Mesodermal cell (in vitro differentiated cells): ENCODE data around the gene TRAF1.
A peak's percentile ranks its signal among the peaks of the same experiment; 100 is the strongest.

Experiments
- H3K27ac ChIP-seq: 2 replicates; pipeline ENCODE4 v1.7.0; 2013; ENCODE audit warnings: mild to moderate bottlenecking, low read depth, low read length, moderate library complexity; ENCODE audit not compliant: severe bottlenecking
- H3K36me3 ChIP-seq: 2 replicates; pipeline ENCODE4 v1.7.1; 2013; ENCODE audit warnings: mild to moderate bottlenecking, low read length, moderate library complexity; ENCODE audit not compliant: control insufficient read depth, insufficient read depth
- H3K4me1 ChIP-seq: one replicate; pipeline ENCODE4 v1.7.1; 2013; ENCODE audit warnings: mild to moderate bottlenecking, low read length; ENCODE audit not compliant: insufficient read depth, control insufficient read depth, poor library complexity, severe bottlenecking
- H3K4me3 ChIP-seq: 2 replicates; pipeline ENCODE4 v1.7.0; 2013; ENCODE audit warnings: low read length, control low read depth, mild to moderate bottlenecking; ENCODE audit not compliant: insufficient read depth, poor library complexity, severe bottlenecking; ENCODE audit errors: extremely low read depth
- H3K9me3 ChIP-seq: 2 replicates; pipeline ENCODE4 v1.7.1; 2013; ENCODE audit warnings: mild to moderate bottlenecking, low read length, moderate library complexity; ENCODE audit not compliant: control insufficient read depth
- WGBS, 2 experiments: methylation state at CpG; one replicate each; pipeline ENCODE4 v1.1.5; 2013; ENCODE audit warnings: missing lambda C conversion rate in 2 of 2; ENCODE audit not compliant: insufficient coverage in 2 of 2; 5-methylcytosine and 5-hydroxymethylcytosine counted together

The TRAF1 gene

GRCh38 chr9:120951960-120952618 is 25.5 kb upstream of the TRAF1 start:
- Histone ChIP-seq H3K9me3 (peaks cover 4% of the 10 kb centered on the region), H3K4me3 (no peak overlapping the region), H3K36me3 (no peaks in the 10 kb centered on the region), H3K27ac (no peak overlapping the region), H3K4me1 (peaks cover 10% of the 10 kb centered on the region)
- WGBS, 2 experiments: 96 to 100% methylated on average over 2 to 5 of the region's 9 CpGs

GRCh38 chr9:120950421-120951388 is 24.1 kb upstream of the TRAF1 start:
- Histone ChIP-seq H3K9me3 (peaks cover 4% of the 10 kb centered on the region), H3K27ac (peak overlapping the region; percentile 25), H3K4me1 (peaks cover 10% of the 10 kb centered on the region), H3K4me3 (no peak overlapping the region), H3K36me3 (no peaks in the 10 kb centered on the region)
- WGBS, 2 experiments: 59 to 86% methylated on average over 2 to 4 of the region's 8 CpGs

GRCh38 chr9:120949290-120949689 is 22.7 kb upstream of the TRAF1 start:
- WGBS, 2 experiments: 90 to 100% methylated on average over 1 to 2 of the region's 2 CpGs
- Histone ChIP-seq H3K9me3 (peaks cover 4% of the 10 kb centered on the region), H3K36me3 (no peaks in the 10 kb centered on the region), H3K4me3 (no peak overlapping the region), H3K4me1 (peaks cover 10% of the 10 kb centered on the region), H3K27ac (no peak overlapping the region)

- Histone ChIP-seq H3K27ac (no peak overlapping the region), H3K4me1 (peaks cover 10% of the 10 kb centered on the region), H3K36me3 (no peaks in the 10 kb centered on the region), H3K9me3 (peaks cover 4% of the 10 kb centered on the region), H3K4me3 (no peak overlapping the region)
- WGBS, 2 experiments: 89 to 93% methylated on average over 1 of the region's 1 CpG
Measured at GRCh38 chr9:120948824-120949223, 22.2 kb upstream of the TRAF1 start.

- 93 to 100% methylated on average over 2 of the region's 2 CpGs for whole genome bisulfite sequencing, 2 experiments
- H3K9me3 ChIP-seq: peaks cover 4% of the 10 kb centered on the region
- H3K36me3 ChIP-seq: no peaks in the 10 kb centered on the region
Measured at GRCh38 chr9:120947222-120947621, 20.6 kb upstream of the TRAF1 start.

GRCh38 chr9:120946259-120946658 is 19.7 kb upstream of the TRAF1 start:
- H3K9me3 ChIP-seq: peaks cover 4% of the 10 kb centered on the region
- H3K36me3 ChIP-seq: no peaks in the 10 kb centered on the region
- H3K4me3 ChIP-seq: no peak overlapping the region
- no peak overlapping the region for H3K27ac ChIP-seq
- 80% methylated on average over 1 of the region's 3 CpGs for WGBS, 2 experiments
- H3K4me1 ChIP-seq: peaks cover 21% of the 10 kb centered on the region

More at GRCh38 chr9:120947222-120947621, 20.6 kb upstream of the TRAF1 start:
- Histone ChIP-seq H3K4me3 (no peak overlapping the region), H3K27ac (no peak overlapping the region), H3K4me1 (peaks cover 17% of the 10 kb centered on the region)

GRCh38 chr9:120944948-120945347 is 18.4 kb upstream of the TRAF1 start:
- H3K4me1 ChIP-seq: peaks cover 16% of the 10 kb centered on the region
- WGBS, 2 experiments: 82 to 86% methylated on average over 3 of the region's 3 CpGs
- no peak overlapping the region for H3K4me3 ChIP-seq
- peaks cover 4% of the 10 kb centered on the region for H3K9me3 ChIP-seq
- H3K36me3 ChIP-seq: no peaks in the 10 kb centered on the region
- H3K27ac ChIP-seq: no peak overlapping the region

GRCh38 chr9:120944434-120944843 is 17.8 kb upstream of the TRAF1 start:
- peaks cover 16% of the 10 kb centered on the region for H3K4me1 ChIP-seq

GRCh38 chr9:120942186-120943001 is 15.8 kb upstream of the TRAF1 start:
- Histone ChIP-seq H3K27ac (no peak overlapping the region), H3K4me1 (peaks cover 29% of the 10 kb centered on the region), H3K9me3 (no peaks in the 10 kb centered on the region), H3K4me3 (no peak overlapping the region), H3K36me3 (no peaks in the 10 kb centered on the region)
- WGBS, 2 experiments: 40 to 43% methylated on average over 4 to 7 of the region's 8 CpGs

More at GRCh38 chr9:120944434-120944843, 17.8 kb upstream of the TRAF1 start:
- Histone ChIP-seq H3K27ac (no peak overlapping the region), H3K36me3 (no peaks in the 10 kb centered on the region), H3K9me3 (peaks cover 4% of the 10 kb centered on the region), H3K4me3 (no peak overlapping the region)
- 86 to 90% methylated on average over 1 to 3 of the region's 4 CpGs for WGBS, 2 experiments

GRCh38 chr9:120941046-120941770 is 14.6 kb upstream of the TRAF1 start:
- H3K4me1 ChIP-seq: peaks cover 39% of the 10 kb centered on the region
- H3K27ac ChIP-seq: no peak overlapping the region
- WGBS, 2 experiments: 86 to 89% methylated on average over 3 of the region's 6 CpGs
- H3K4me3 ChIP-seq: no peak overlapping the region
- no peaks in the 10 kb centered on the region for H3K9me3 ChIP-seq
- H3K36me3 ChIP-seq: no peaks in the 10 kb centered on the region
